Panc1 (cell line): ENCODE measurements around the gene MT1E. TPM values are rescaled to one million over a fixed set of nuclear protein-coding genes. Genes with fewer than 3 reads are reported as not detected.

Experiments used
- ATAC-seq: fragments of 200-7000 bp; cut with Tn5 transposase; 2 replicates; pipeline ENCODE4 v1.9.1; 2020; ENCODE audit warnings: mild to moderate bottlenecking, moderate library complexity
- BruUV-seq: library from RNA; stranded (reverse); fragments of 400-500 nt; replicated peaks from 2 replicates; lab custom pipeline; 2021; lab: Mats Ljungman, UMichigan
- CTCF ChIA-PET: fragments of 300-600 bp; sonication (Branson Sonifier 250); formaldehyde crosslinking; loops from one replicate; lab custom pipeline; 2022; ENCODE audit warnings: antibody characterized with exemption; lab: Charles Lee
- POLR2A ChIA-PET: fragments of 300-600 bp; sonication (Branson Sonifier 250); formaldehyde crosslinking; loops from one replicate; lab custom pipeline; 2022; ENCODE audit warnings: antibody characterized with exemption; lab: Charles Lee
- DNase-seq: peaks from one replicate; pipeline ENCODE4 v3.0.0-alpha.2; 2010; ENCODE audit warnings: low read depth, low spot score
- H3K27ac ChIP-seq: 2 replicates; pipeline ENCODE4 v1.5.1; 2011; ENCODE audit warnings: mild to moderate bottlenecking, low read length, inconsistent platforms
- H3K27me3 ChIP-seq: fragments of 200-500 bp; sonication (Bioruptor generic); 2 replicates; pipeline ENCODE4 v1.6.0; 2014; ENCODE audit warnings: low read length, inconsistent platforms; ENCODE audit not compliant: control insufficient read depth, insufficient read depth
- H3K36me3 ChIP-seq: fragments of 200-500 bp; sonication (Bioruptor generic); 2 replicates; pipeline ENCODE4 v1.5.1; 2014; ENCODE audit warnings: inconsistent platforms, mild to moderate bottlenecking, low read length, moderate library complexity; ENCODE audit not compliant: control insufficient read depth, insufficient read depth
- H3K4me1 ChIP-seq: 2 replicates; pipeline ENCODE4 v1.5.1; 2011; ENCODE audit warnings: inconsistent platforms, mild to moderate bottlenecking, low read length, moderate library complexity; ENCODE audit not compliant: control insufficient read depth, insufficient read depth
- H3K4me3 ChIP-seq, 2 experiments: 2 replicates each; pipeline ENCODE4 v1.5.1; 2011 to 2012; ENCODE audit warnings: low read depth in 2 of 2, low read length in 2 of 2, mild to moderate bottlenecking in 2 of 2, inconsistent platforms in 1 of 2, moderate library complexity in 1 of 2
- H3K9me3 ChIP-seq: fragments of 200-500 bp; sonication (Bioruptor generic); 2 replicates; pipeline ENCODE4 v1.5.1; 2014; ENCODE audit warnings: low read depth, mild to moderate bottlenecking, inconsistent platforms, low read length, moderate library complexity; ENCODE audit not compliant: control insufficient read depth, insufficient read depth
- POLR2AphosphoS5 ChIP-seq: IDR thresholded peaks from 2 replicates; pipeline ENCODE4 v1.6.1; 2012; ENCODE audit warnings: mild to moderate bottlenecking, low read depth, low read length, moderate library complexity
- SIN3A ChIP-seq: IDR thresholded peaks from 2 replicates; pipeline ENCODE4 v1.6.1; 2012; ENCODE audit warnings: low read depth, mild to moderate bottlenecking, low read length, moderate library complexity, borderline replicate concordance; ENCODE audit not compliant: insufficient read depth
- TCF7L2 ChIP-seq: IDR thresholded peaks from 2 replicates; pipeline ENCODE4 v1.6.1; 2011; ENCODE audit warnings: mild to moderate bottlenecking, low read depth, low read length, inconsistent platforms
- in situ Hi-C: cut with HindIII; loops from 2 replicates; pipeline ENCODE4 v1.10.0; 2016; ENCODE audit warnings: low sequenced_read_pairs, low pct_unique_long_range_greater_than_20kb
- intact Hi-C: fragments of 100-400 bp; cut with micrococcal nuclease; formaldehyde crosslinking; loops from one replicate; pipeline ENCODE4 v1.10.0; 2022; ENCODE audit not compliant: unreplicated experiment
- total RNA-seq: library from RNA; stranded (reverse); gene quantifications from one replicate; pipeline ENCODE4 v1.2.1, GENCODE V29; 2021; ENCODE audit not compliant: unreplicated experiment
- TF ChIP-seq, protein P1 (sequence below): fragments of 450-650 bp; IDR thresholded peaks from 2 replicates; pipeline ENCODE4 v1.5.1; 2017; ENCODE audit warnings: mild to moderate bottlenecking
- TF ChIP-seq, protein P2 (sequence below), 2 experiments: IDR thresholded peaks; 2 replicates each; pipeline ENCODE4 v1.6.1; 2011 to 2012; ENCODE audit warnings: low read depth in 2 of 2, control low read depth in 1 of 2, low read length in 1 of 2, mild to moderate bottlenecking in 1 of 2, moderate library complexity in 1 of 2; ENCODE audit not compliant: insufficient read depth in 1 of 2

Gene MT1E
- total RNA-seq, 1 experiment from 2014 or later = 170 TPM

DNA sequence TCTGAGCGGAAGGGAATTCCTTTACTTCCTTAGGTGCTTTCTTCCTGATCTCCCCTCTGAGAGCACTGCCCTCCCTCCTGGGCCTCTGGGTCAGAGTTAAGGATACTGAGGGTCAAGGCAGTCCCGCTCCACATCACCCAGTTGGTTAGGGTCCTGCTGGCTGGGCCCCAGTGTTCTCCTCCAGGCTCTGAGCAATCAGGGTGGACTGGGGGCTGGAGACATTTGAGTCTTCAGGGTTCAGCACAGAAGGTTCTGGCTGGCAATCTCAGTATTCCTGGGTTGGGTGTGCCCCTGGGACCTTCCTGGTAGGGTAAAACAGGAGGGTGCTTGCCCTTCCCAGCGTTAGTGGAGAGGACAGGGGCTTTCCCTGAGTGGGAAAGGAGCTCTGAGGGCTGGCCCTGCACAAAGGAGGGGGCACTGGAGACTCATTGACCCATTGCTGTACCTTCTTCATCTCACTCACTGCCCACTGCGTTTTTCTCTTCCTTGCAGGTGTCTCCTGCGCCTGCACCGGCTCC, 7.3 kb downstream of the MT1E start:
- no peak for ATAC-seq
- H3K4me1 ChIP-seq = peaks cover 16% of the 10 kb centered on the region
- in situ Hi-C loops = no loop called here
- no TSS peak for BruUV-seq
- H3K4me3 ChIP-seq = peak overlapping the region in 1 of 2 experiments; percentile 22; a peak in 1 of 4 replicates
- H3K9me3 ChIP-seq = no peaks in the 10 kb centered on the region
- H3K27ac ChIP-seq = no peak overlapping the region
- ChIA-PET POLR2A (no interaction called here), CTCF (no interaction called here)
- DNase-seq = no peak
- TF ChIP-seq, protein P1, sequence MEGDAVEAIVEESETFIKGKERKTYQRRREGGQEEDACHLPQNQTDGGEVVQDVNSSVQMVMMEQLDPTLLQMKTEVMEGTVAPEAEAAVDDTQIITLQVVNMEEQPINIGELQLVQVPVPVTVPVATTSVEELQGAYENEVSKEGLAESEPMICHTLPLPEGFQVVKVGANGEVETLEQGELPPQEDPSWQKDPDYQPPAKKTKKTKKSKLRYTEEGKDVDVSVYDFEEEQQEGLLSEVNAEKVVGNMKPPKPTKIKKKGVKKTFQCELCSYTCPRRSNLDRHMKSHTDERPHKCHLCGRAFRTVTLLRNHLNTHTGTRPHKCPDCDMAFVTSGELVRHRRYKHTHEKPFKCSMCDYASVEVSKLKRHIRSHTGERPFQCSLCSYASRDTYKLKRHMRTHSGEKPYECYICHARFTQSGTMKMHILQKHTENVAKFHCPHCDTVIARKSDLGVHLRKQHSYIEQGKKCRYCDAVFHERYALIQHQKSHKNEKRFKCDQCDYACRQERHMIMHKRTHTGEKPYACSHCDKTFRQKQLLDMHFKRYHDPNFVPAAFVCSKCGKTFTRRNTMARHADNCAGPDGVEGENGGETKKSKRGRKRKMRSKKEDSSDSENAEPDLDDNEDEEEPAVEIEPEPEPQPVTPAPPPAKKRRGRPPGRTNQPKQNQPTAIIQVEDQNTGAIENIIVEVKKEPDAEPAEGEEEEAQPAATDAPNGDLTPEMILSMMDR = no peak
- TF ChIP-seq TCF7L2 (no peak), POLR2AphosphoS5 (no peak), SIN3A (no peak)
- TF ChIP-seq, protein P2, sequence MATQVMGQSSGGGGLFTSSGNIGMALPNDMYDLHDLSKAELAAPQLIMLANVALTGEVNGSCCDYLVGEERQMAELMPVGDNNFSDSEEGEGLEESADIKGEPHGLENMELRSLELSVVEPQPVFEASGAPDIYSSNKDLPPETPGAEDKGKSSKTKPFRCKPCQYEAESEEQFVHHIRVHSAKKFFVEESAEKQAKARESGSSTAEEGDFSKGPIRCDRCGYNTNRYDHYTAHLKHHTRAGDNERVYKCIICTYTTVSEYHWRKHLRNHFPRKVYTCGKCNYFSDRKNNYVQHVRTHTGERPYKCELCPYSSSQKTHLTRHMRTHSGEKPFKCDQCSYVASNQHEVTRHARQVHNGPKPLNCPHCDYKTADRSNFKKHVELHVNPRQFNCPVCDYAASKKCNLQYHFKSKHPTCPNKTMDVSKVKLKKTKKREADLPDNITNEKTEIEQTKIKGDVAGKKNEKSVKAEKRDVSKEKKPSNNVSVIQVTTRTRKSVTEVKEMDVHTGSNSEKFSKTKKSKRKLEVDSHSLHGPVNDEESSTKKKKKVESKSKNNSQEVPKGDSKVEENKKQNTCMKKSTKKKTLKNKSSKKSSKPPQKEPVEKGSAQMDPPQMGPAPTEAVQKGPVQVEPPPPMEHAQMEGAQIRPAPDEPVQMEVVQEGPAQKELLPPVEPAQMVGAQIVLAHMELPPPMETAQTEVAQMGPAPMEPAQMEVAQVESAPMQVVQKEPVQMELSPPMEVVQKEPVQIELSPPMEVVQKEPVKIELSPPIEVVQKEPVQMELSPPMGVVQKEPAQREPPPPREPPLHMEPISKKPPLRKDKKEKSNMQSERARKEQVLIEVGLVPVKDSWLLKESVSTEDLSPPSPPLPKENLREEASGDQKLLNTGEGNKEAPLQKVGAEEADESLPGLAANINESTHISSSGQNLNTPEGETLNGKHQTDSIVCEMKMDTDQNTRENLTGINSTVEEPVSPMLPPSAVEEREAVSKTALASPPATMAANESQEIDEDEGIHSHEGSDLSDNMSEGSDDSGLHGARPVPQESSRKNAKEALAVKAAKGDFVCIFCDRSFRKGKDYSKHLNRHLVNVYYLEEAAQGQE (IDR thresholded peaks at IDR 0.05; ENCODE audit: insufficient read depth in 1 of 2, low read depth in 2 of 2, low read length in 1 of 2) = no peak
- no peaks in the 10 kb centered on the region for H3K27me3 ChIP-seq
- intact Hi-C loops = no loop called here
- no peaks in the 10 kb centered on the region for H3K36me3 ChIP-seq

DNA sequence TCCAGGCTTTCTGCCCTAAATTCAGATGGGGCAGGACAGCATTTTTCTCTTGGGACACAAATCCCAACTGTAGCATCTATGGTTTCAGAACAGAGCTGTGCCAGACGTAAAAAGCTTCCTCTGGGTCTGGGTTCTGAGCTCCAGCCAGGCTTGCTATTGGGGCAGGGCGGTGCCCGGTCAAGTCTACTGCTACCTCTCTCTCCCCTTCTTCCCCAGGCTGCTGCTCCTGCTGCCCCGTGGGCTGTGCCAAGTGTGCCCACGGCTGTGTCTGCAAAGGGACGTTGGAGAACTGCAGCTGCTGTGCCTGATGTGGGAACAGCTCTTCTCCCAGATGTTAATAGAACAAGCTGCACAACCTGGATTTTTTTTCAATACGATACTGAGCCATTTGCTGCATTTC, 8.0 kb downstream of the MT1E start:
- in situ Hi-C loops (no loop called here), intact Hi-C loops (no loop called here)
- Histone ChIP-seq H3K36me3 (no peaks in the 10 kb centered on the region), H3K9me3 (no peaks in the 10 kb centered on the region), H3K4me1 (peaks cover 13% of the 10 kb centered on the region), H3K27me3 (no peaks in the 10 kb centered on the region), H3K27ac (no peak overlapping the region), H3K4me3 (no peak overlapping the region)
- ChIA-PET CTCF (no interaction called here), POLR2A (no interaction called here)
- no peak for ATAC-seq
- no TSS peak for BruUV-seq
- no peak for TF ChIP-seq POLR2AphosphoS5
- TF ChIP-seq SIN3A = no peak
- TF ChIP-seq TCF7L2 = no peak
- TF ChIP-seq, protein P2 (IDR thresholded peaks at IDR 0.05; ENCODE audit: insufficient read depth in 1 of 2, low read depth in 2 of 2, low read length in 1 of 2) = no peak
- TF ChIP-seq, protein P1 = no peak
- DNase-seq = no peak
